HL-60 (cell line): Measurements from ENCODE around the gene CCDC102A.

Experiments
- DNase-seq, 2 experiments: peaks; one replicate each; pipeline ENCODE4 v3.0.0-alpha.2; 2010 to 2020; ENCODE audit warnings: low read depth in 1 of 2, low spot score in 1 of 2
- H3K27ac ChIP-seq: fragments of 250-450 bp; sonication (Bioruptor Pico); replicated peaks from 2 replicates; pipeline ENCODE4 v1.5.1; 2020; ENCODE audit warnings: mild to moderate bottlenecking, moderate library complexity
- H3K27me3 ChIP-seq: fragments of 250-450 bp; sonication (Bioruptor Pico); 2 replicates; pipeline ENCODE4 v1.5.1; 2021; ENCODE audit warnings: mild to moderate bottlenecking, moderate library complexity; ENCODE audit not compliant: insufficient read depth, poor library complexity, severe bottlenecking
- H3K4me3 ChIP-seq: replicated peaks from 2 replicates; pipeline ENCODE4 v1.5.1; 2011; ENCODE audit warnings: mild to moderate bottlenecking, control low read depth, low read length; ENCODE audit not compliant: insufficient read depth
- CTCF ChIP-seq: IDR thresholded peaks from one replicate; pipeline ENCODE4 v1.5.1; 2011; ENCODE audit warnings: low read length, control low read depth, inconsistent platforms; ENCODE audit not compliant: insufficient read depth
- GABPA ChIP-seq: IDR thresholded peaks from 2 replicates; pipeline ENCODE4 v1.6.1; 2012; ENCODE audit warnings: low read depth
- POLR2AphosphoS5 ChIP-seq: IDR thresholded peaks from 2 replicates; pipeline ENCODE4 v1.6.1; 2012; ENCODE audit warnings: low read depth
- REST ChIP-seq: IDR thresholded peaks from 2 replicates; pipeline ENCODE4 v1.6.1; 2012; ENCODE audit warnings: low read depth; ENCODE audit not compliant: insufficient replicate concordance
- SPI1 ChIP-seq: IDR thresholded peaks from 2 replicates; pipeline ENCODE4 v1.6.1; 2012; ENCODE audit warnings: low read depth, mild to moderate bottlenecking, borderline replicate concordance

CCDC102A gene

GRCh38 chr16:57522960-57523359 lies 13.4 kb downstream of the CCDC102A start:
- Histone ChIP-seq H3K4me3 (no peak overlapping the region), H3K27me3 (no peaks in the 10 kb centered on the region), H3K27ac (no peak overlapping the region)
- DNase-seq, result no peak
- TF ChIP-seq CTCF (no peak), POLR2AphosphoS5 (no peak), REST (no peak), GABPA (no peak), SPI1 (no peak)

GRCh38 chr16:57519796-57520360 lies 16.5 kb downstream of the CCDC102A start:
- Histone ChIP-seq H3K4me3 (no peak overlapping the region), H3K27me3 (no peaks in the 10 kb centered on the region), H3K27ac (no peak overlapping the region)
- peak in 1 of 2 experiments; percentile 68 for DNase-seq
- TF ChIP-seq REST (no peak), SPI1 (no peak), POLR2AphosphoS5 (no peak), CTCF (peak; percentile 98), GABPA (no peak)

GRCh38 chr16:57518922-57519321 lies 17.4 kb downstream of the CCDC102A start:
- no peak for DNase-seq
- H3K27me3 ChIP-seq, result no peaks in the 10 kb centered on the region

More at GRCh38 chr16:57518922-57519321, 17.4 kb downstream of the CCDC102A start:
- no peak for TF ChIP-seq POLR2AphosphoS5
- TF ChIP-seq REST, result no peak
- no peak for TF ChIP-seq CTCF
- no peak for TF ChIP-seq GABPA
- Histone ChIP-seq H3K4me3 (no peak overlapping the region), H3K27ac (no peak overlapping the region)
